Astrocyte (in vitro differentiated cells and primary cell): ENCODE measurements around the gene CHST15. TPM values are rescaled to one million over a fixed set of nuclear protein-coding genes. Genes with fewer than 3 reads are reported as not detected.

Experiments used
- DNase-seq: peaks from one replicate; pipeline ENCODE4 v3.0.0-alpha.2; 2010; ENCODE audit warnings: low read depth
- FAIRE-seq: peaks from 2 replicates; lab custom pipeline; 2011; peaks lifted over from hg19 to GRCh38; lab: Jason Lieb, UNC
- H2AFZ ChIP-seq: 2 replicates; pipeline ENCODE4 v1.6.0; 2012; ENCODE audit warnings: low read depth, low read length, inconsistent platforms
- H3K27ac ChIP-seq: 2 replicates; pipeline ENCODE4 v1.5.1; 2011; ENCODE audit warnings: low read depth, low read length, inconsistent platforms
- H3K27me3 ChIP-seq: 2 replicates; pipeline ENCODE4 v1.6.0; 2011; ENCODE audit warnings: low read length, inconsistent platforms; ENCODE audit not compliant: insufficient read depth
- H3K36me3 ChIP-seq: 2 replicates; pipeline ENCODE4 v1.5.1; 2011; ENCODE audit warnings: low read length, inconsistent platforms; ENCODE audit not compliant: insufficient read depth
- H3K4me1 ChIP-seq: 2 replicates; pipeline ENCODE4 v1.5.1; 2011; ENCODE audit warnings: low read length, inconsistent platforms; ENCODE audit not compliant: insufficient read depth
- H3K4me2 ChIP-seq: 2 replicates; pipeline ENCODE4 v1.6.0; 2012; ENCODE audit warnings: low read length, inconsistent platforms
- H3K4me3 ChIP-seq: 2 replicates; pipeline ENCODE4 v1.5.1; 2011; ENCODE audit warnings: low read depth, mild to moderate bottlenecking, low read length, inconsistent platforms; ENCODE audit not compliant: insufficient read depth
- H3K79me2 ChIP-seq: 2 replicates; pipeline ENCODE4 v1.6.0; 2012; ENCODE audit warnings: mild to moderate bottlenecking, low read length, inconsistent platforms; ENCODE audit not compliant: insufficient read depth
- H3K9ac ChIP-seq: 2 replicates; pipeline ENCODE4 v1.6.0; 2012; ENCODE audit warnings: mild to moderate bottlenecking, low read length, inconsistent platforms
- H3K9me3 ChIP-seq: 2 replicates; pipeline ENCODE4 v1.5.1; 2012; ENCODE audit warnings: low read depth, mild to moderate bottlenecking, low read length, inconsistent platforms; ENCODE audit not compliant: insufficient read depth
- H4K20me1 ChIP-seq: 2 replicates; pipeline ENCODE4 v1.6.0; 2012; ENCODE audit warnings: low read length, inconsistent platforms; ENCODE audit not compliant: insufficient read depth
- H3K27ac Mint-ChIP-seq: one replicate; pipeline ENCODE4 v1.8.0; 2021; ENCODE audit warnings: mild to moderate bottlenecking, mixed read lengths; ENCODE audit not compliant: unreplicated experiment
- H3K27me3 Mint-ChIP-seq: one replicate; pipeline ENCODE4 v1.8.0; 2021; ENCODE audit warnings: low read depth, mixed read lengths; ENCODE audit not compliant: unreplicated experiment
- H3K36me3 Mint-ChIP-seq: one replicate; pipeline ENCODE4 v1.8.0; 2021; ENCODE audit warnings: low read depth, mixed read lengths; ENCODE audit not compliant: unreplicated experiment
- H3K4me1 Mint-ChIP-seq: one replicate; pipeline ENCODE4 v1.8.0; 2021; ENCODE audit warnings: low read depth, mixed read lengths; ENCODE audit not compliant: unreplicated experiment
- H3K4me3 Mint-ChIP-seq: one replicate; pipeline ENCODE4 v1.8.0; 2021; ENCODE audit warnings: mild to moderate bottlenecking, moderate library complexity, mixed read lengths; ENCODE audit not compliant: unreplicated experiment
- H3K9me3 Mint-ChIP-seq: one replicate; pipeline ENCODE4 v1.8.0; 2021; ENCODE audit warnings: mild to moderate bottlenecking, mixed read lengths; ENCODE audit not compliant: unreplicated experiment
- EZH2 ChIP-seq: IDR thresholded peaks from 2 replicates; pipeline ENCODE4 v1.6.1; 2012; ENCODE audit warnings: mild to moderate bottlenecking, low read length, inconsistent platforms; ENCODE audit not compliant: insufficient read depth
- total RNA-seq: library from RNA; stranded (reverse); gene quantifications from 2 replicates; pipeline ENCODE4 v1.2.1, GENCODE V29; 2021
- TF ChIP-seq, protein P1 (sequence below): IDR thresholded peaks from 2 replicates; pipeline ENCODE4 v1.5.1; 2011; ENCODE audit warnings: low read depth, mild to moderate bottlenecking, inconsistent platforms, low read length, moderate library complexity; ENCODE audit not compliant: insufficient read depth

CHST15 gene
- total RNA-seq, 1 donor from 2014 or later = 20.6 TPM

DNA sequence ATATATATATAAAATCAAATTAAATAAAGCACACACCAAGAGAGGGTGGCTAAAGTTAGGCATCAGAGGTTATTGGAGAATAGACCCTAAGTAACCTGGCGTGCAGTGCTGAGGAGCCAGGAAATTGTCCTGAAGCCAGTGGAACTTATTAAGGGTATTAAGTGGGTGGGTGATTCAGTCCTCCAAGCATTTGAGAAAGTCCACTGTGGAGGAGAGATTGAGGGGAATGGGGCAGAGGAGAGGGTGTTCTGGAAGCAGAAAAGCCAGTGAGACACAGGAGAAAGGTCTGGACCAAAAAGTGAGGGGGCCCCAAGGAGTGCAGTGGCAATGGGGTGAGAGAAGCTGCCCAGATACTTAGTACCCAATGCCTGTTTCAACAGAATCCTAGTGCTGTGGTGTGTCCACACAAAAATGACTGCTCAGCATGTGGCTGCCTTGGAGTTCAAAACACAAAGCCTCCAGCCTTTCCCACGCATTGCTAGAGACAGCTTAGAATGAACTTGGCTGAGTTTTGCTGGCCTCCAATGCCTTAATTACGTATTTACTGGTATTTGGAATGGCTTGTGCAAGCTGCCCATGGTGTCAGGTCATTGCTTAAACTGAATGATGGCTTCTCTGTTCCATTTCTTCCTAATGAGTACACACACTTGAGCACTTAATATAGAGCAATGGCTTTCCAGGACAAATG is 44.9 kb upstream of the CHST15 start:
- Histone ChIP-seq H3K9ac (peak overlapping the region; percentile 41), H3K36me3 (no peaks in the 10 kb centered on the region), H2AFZ (peak overlapping the region; percentile 16), H3K4me3 (no peak overlapping the region), H3K27ac (peak overlapping the region; percentile 45), H3K79me2 (no peaks in the 10 kb centered on the region), H3K4me1 (peaks cover 8% of the 10 kb centered on the region), H3K4me2 (peak overlapping the region; percentile 42), H3K27me3 (peaks cover 12% of the 10 kb centered on the region), H4K20me1 (no peaks in the 10 kb centered on the region), H3K9me3 (no peaks in the 10 kb centered on the region)
- H3K27me3 Mint-ChIP-seq = peaks cover 12% of the 10 kb centered on the region
- peak; percentile 92 for DNase-seq
- H3K4me1 Mint-ChIP-seq = peaks cover 4% of the 10 kb centered on the region
- H3K36me3 Mint-ChIP-seq = peaks cover 1% of the 10 kb centered on the region
- TF ChIP-seq, protein P1, sequence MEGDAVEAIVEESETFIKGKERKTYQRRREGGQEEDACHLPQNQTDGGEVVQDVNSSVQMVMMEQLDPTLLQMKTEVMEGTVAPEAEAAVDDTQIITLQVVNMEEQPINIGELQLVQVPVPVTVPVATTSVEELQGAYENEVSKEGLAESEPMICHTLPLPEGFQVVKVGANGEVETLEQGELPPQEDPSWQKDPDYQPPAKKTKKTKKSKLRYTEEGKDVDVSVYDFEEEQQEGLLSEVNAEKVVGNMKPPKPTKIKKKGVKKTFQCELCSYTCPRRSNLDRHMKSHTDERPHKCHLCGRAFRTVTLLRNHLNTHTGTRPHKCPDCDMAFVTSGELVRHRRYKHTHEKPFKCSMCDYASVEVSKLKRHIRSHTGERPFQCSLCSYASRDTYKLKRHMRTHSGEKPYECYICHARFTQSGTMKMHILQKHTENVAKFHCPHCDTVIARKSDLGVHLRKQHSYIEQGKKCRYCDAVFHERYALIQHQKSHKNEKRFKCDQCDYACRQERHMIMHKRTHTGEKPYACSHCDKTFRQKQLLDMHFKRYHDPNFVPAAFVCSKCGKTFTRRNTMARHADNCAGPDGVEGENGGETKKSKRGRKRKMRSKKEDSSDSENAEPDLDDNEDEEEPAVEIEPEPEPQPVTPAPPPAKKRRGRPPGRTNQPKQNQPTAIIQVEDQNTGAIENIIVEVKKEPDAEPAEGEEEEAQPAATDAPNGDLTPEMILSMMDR = no peak
- TF ChIP-seq EZH2 = no peak
- FAIRE-seq = no peak
- H3K27ac Mint-ChIP-seq = peak overlapping the region; percentile 43
- peaks cover 2% of the 10 kb centered on the region for H3K9me3 Mint-ChIP-seq
- H3K4me3 Mint-ChIP-seq = no peak overlapping the region

- Histone ChIP-seq H3K27ac (no peak overlapping the region), H3K36me3 (no peaks in the 10 kb centered on the region), H3K4me3 (no peak overlapping the region), H3K9me3 (no peaks in the 10 kb centered on the region), H3K27me3 (peaks cover 9% of the 10 kb centered on the region), H3K79me2 (no peaks in the 10 kb centered on the region), H4K20me1 (no peaks in the 10 kb centered on the region), H3K4me2 (no peak overlapping the region), H3K4me1 (peaks cover 8% of the 10 kb centered on the region), H2AFZ (no peak overlapping the region), H3K9ac (no peak overlapping the region)
- H3K4me1 Mint-ChIP-seq = peaks cover 14% of the 10 kb centered on the region
- H3K4me3 Mint-ChIP-seq = no peak overlapping the region
- FAIRE-seq = no peak
- TF ChIP-seq, protein P1 = no peak
- TF ChIP-seq EZH2 = no peak
- no peaks in the 10 kb centered on the region for H3K9me3 Mint-ChIP-seq
- peaks cover 1% of the 10 kb centered on the region for H3K36me3 Mint-ChIP-seq
- peaks cover 28% of the 10 kb centered on the region for H3K27me3 Mint-ChIP-seq
- H3K27ac Mint-ChIP-seq = no peak overlapping the region
- DNase-seq = no peak
Observed at GRCh38 chr10:124134251-124134893, 41.0 kb upstream of the CHST15 start.

GRCh38 chr10:124132876-124133275 is 39.5 kb upstream of the CHST15 start:
- H3K36me3 Mint-ChIP-seq = no peaks in the 10 kb centered on the region
- no peak for FAIRE-seq

More at GRCh38 chr10:124132876-124133275, 39.5 kb upstream of the CHST15 start:
- TF ChIP-seq EZH2 = no peak
- TF ChIP-seq, protein P1 = no peak
- Histone ChIP-seq H2AFZ (no peak overlapping the region), H3K9me3 (no peaks in the 10 kb centered on the region), H3K36me3 (no peaks in the 10 kb centered on the region), H3K9ac (no peak overlapping the region), H3K4me2 (no peak overlapping the region), H4K20me1 (no peaks in the 10 kb centered on the region), H3K79me2 (no peaks in the 10 kb centered on the region), H3K4me1 (no peaks in the 10 kb centered on the region), H3K27ac (no peak overlapping the region), H3K27me3 (peaks cover 9% of the 10 kb centered on the region), H3K4me3 (no peak overlapping the region)
- H3K4me3 Mint-ChIP-seq = no peak overlapping the region
- H3K4me1 Mint-ChIP-seq = peaks cover 10% of the 10 kb centered on the region
- no peaks in the 10 kb centered on the region for H3K9me3 Mint-ChIP-seq
- DNase-seq = no peak
- H3K27ac Mint-ChIP-seq = no peak overlapping the region
- H3K27me3 Mint-ChIP-seq = peaks cover 26% of the 10 kb centered on the region
